GM18511 (cell line): ENCODE measurements around the gene CMIP.

ENCODE experiments used
- ATAC-seq: cut with Tn5 transposase; IDR thresholded peaks from one replicate; pipeline ENCODE4 v1.9.1; 2021; ENCODE audit warnings: mild to moderate bottlenecking, moderate library complexity; ENCODE audit not compliant: unreplicated experiment

CMIP gene

DNA sequence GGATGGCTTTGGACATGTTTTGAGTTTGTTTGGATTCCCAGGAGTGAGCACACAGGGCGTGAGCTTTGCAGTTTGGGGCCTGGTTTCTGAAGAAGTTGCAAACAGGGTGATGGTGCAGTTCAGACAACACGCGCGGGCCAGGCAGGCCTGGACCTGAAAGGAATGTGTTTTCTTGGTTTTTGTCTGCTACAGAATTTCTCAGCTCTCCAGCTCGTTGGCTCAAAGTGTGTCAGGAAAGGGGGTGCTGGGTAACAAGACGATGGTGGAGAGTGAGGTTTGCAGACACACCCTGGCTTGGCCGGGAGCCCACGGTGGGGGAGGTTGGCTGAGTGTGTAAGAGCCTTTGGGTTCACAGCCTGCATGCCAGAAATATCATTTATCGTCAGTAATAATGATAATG, 82.3 kb downstream of the CMIP start:
- no peak for ATAC-seq

DNA sequence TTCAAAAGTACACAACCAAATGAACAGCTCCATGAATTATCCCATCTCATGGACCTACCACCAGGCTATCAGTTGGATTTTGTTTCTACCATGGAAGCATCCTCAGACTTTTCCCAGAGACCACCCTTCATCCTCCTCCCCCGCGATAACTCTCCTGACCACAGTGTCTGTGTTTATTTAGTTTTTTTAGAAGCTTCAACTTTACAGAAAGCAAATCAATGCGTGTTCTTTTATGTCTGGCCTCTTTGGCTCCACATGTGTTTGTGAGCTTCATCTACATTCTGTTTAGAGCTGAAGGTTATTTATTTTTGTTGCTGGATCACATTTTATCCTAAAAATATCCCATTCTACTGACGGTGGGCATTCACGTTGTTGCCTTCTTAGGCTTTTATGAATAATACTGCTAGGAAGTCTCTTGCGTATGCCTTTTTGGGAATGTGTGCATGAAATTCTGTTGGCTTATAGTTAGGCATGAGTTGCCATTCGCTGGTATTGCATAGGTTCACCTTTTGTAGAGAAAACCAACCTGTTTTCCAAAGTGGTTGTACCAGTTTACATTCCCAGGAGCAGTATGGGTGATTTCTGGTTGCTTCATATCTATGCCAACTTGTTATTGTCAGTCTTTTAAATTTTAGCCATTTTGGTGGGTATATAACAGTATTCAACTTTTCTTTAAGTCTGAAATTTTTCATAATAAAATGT, 83.0 kb downstream of the CMIP start:
- no peak for ATAC-seq

GRCh38 chr16:81528256-81528655, 83.6 kb downstream of the CMIP start:
- no peak for ATAC-seq

DNA sequence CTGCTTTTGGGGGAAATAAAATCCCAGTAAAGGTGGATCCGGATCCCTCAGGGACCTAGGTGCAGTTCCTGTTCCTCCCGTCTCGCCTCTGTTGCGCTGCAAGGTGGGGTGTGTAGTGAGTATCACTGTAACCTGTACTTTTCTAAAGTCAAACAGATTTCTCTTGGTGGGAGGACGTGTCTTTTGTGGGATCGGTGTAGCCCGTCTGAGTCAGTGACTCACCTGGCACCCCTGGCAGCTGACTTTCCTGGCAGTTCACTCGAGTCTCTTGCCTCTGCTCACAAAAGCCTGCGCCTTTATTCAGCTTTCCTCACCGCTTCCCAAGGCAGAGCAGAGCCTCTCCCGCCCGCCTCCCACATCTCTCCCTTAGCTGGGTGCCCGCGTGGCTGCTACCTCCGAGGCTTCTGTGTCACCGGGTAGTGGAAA, 85.7 kb downstream of the CMIP start:
- no peak for ATAC-seq

GRCh38 chr16:81530814-81531213, 86.2 kb downstream of the CMIP start:
- ATAC-seq: no peak

DNA sequence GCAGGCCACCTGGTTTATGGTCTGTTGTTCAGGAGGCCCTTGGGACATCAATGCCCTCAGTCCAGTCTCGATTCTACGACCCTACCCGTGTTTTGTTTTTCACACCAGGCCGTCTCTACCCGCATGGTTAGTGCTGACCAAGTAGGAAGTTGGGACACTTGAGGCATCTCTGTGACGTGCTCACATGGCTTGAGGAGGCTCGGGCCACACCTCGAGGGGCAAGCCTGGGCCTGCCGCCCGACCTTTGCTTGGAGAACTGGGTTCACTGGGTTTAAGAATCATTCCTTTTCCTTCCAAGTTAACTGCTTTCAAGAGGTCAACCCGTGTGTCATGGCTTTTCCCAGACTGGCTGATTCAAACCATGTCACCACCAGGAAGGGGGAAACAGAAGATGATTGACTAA, 86.8 kb downstream of the CMIP start:
- no peak for ATAC-seq

- no peak for ATAC-seq
Measured at GRCh38 chr16:81532491-81533174, 88.0 kb downstream of the CMIP start.

GRCh38 chr16:81533175-81533507, 88.5 kb downstream of the CMIP start:
- no peak for ATAC-seq

GRCh38 chr16:81535679-81536360, 91.2 kb downstream of the CMIP start:
- no peak for ATAC-seq

- no peak for ATAC-seq
Measured at GRCh38 chr16:81536648-81537047, 92.0 kb downstream of the CMIP start.

DNA sequence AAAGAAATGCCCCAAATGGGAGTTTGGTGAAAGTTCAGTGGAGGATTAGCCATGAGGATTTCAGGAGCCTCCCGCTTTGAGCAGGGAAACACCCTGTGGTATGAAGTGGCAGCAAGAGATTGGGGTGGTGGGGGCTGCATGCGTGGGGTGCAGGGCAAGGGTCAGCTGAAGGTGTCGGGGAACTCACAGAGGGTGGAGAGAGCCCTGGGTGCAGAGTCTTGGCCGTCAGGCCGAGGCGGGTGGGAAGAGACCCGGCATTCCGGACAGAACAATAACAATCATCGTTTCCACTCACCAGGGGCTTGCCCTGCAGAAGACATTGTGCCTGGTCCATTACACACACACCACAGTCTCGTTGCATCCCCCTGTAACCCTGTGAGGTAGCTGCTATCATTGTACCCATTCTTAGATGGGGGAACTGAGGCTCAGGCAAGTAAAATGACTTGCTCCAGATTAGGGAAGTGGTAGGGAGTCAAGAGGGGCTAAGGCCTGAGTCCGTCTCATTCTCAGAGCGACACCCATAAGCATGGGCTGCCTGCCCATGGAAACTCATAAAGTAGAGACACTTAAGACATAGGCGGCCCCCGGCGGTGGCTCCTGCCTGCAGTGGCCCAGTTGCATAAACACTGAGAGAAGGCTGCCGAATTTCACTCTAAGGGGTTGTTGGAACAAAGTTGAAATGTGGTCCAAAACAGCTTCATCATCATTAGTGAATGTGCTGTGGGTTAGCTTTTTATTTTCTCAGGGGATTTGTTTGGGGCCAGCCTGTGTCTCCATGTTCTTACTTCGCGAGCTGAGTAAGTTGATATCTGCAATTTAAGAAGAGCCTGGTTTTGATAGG, 93.3 kb downstream of the CMIP start:
- no peak for ATAC-seq

- no peak for ATAC-seq
Measured at GRCh38 chr16:81539009-81539758, 94.6 kb downstream of the CMIP start.

DNA sequence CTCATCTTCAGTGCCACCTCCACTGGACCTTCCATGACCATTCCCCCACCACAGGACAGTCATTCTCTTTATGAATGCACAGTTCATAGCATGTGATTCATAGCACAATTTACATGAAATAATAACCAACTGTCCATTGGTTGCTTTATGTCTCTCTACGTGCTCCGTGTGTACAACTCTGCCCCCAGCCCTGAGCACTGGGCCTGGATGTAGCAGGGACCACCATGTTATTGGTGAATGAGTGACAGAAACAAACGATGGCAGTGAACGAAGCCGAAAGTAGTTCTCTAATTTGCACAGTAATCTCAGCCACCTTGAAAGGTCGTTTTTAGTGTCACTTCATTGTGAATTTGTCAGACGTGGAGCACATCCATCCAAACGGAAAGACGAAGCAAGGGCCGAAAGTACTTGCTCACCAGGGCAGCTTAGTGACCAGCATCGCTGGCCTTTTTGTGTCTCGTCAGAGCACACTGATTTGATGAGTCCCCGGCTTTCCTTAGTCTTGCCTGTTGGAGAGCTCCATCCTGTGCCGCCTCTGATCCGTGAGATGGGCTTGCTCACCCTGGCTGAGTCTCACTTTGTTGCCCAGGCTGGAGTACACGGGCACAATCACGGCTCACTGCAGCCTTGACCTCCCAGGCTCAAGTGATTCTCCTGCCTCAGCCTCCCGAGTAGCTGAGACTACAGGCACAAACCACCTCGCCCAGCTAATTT, 95.3 kb downstream of the CMIP start:
- no peak for ATAC-seq

DNA sequence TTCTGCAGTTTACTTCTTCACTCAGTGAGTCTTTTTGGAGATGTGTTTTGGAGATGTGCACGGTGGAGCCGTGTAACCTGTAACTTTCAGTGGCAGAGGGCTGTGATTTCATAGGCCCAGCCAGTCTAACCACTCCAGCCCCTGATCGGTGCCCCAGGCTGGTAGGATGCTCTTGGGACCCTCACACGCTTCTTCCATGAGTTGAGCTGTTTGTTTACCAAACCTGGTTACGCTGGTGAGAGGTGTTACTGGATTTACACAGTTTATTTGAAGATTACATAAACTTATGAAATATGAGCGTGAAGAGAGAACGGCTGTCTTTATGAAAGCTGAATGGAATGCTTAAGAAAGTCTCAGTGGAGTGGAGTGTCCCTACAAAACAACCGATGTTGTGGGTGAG, 96.7 kb downstream of the CMIP start:
- no peak for ATAC-seq

DNA sequence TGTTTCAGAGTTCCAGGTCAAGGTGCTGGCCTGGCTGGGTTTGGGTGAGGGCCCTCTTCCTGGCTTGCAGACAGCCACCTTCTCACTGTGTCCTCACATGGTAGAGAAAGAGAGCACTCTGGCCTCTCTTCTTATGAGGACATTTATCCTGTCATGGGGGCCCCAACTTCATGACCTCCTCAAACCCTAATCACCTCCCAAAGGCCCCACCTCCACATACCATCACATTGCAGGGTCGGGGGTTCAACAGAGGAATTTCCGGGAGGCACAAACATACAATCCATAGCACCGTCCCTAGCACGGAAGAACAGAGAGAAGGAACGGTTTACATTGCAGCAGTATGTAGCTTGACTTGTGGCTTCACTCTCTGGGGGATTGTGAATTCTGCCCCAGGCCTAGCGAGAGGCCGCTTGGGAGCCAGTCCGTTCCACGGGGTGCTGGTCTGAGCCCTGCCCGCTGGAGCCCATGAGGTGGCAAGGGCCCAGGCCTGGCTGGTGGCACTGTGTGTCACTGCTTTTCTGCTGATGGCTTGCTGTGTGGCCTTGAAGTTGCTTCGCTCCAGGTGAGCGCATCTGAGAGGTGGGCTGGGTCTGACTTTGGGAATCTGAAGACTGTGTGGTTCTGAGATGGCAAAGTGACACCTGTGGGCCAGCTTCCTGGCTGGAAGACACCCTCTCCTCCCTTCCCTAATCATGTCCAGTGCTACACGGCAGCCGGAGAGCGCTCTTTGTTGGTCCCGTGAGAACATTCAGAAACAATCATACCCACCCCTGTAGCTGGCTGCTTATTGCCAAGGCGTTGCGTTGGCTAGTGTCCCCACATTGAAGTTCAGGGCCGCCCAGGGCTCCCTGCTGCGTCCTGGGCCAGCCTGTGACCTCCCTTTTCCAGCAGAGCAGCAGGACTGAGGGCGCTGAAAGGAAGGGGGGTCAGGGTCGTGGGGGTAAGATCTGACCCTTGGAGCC, 98.3 kb downstream of the CMIP start:
- ATAC-seq: no peak

DNA sequence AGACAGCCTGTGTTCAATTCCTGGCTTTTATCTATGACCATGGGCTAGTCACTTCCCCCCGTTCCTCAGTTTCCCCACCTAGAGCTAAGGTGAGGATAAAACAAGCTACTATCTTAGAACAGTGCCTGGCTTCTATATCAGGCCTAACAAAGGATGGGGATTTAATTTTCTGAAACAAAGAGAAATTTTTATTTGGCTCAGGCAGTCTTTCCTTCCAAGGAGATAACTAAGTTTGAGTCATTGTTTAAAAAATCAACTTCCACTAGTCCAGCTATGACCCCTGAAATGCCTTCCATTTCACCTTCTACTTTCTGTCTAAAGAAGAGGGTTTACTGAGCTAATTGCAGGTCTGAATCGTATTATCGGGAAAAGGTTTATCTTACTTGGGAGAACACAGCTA, 99.0 kb downstream of the CMIP start:
- no peak for ATAC-seq

DNA sequence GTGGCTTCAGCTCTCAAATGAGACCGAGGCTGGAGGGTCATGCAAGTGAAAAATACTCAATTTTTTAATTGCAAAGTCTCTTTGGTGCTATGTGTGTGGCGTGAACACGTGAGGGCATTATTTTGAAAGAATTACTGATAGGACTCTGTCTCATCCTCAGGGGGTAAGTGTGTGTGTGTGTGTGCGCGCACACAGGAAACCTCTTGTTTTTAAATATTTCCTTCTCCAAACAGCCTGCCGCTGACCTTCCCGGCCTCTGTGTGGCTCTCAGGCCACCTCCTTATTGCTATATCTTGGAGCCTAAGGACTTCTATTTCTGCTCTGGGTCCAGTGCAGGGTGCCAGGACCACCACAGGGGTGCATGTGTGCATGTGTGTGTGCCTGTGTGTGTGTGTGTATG, 99.7 kb downstream of the CMIP start:
- ATAC-seq: no peak

DNA sequence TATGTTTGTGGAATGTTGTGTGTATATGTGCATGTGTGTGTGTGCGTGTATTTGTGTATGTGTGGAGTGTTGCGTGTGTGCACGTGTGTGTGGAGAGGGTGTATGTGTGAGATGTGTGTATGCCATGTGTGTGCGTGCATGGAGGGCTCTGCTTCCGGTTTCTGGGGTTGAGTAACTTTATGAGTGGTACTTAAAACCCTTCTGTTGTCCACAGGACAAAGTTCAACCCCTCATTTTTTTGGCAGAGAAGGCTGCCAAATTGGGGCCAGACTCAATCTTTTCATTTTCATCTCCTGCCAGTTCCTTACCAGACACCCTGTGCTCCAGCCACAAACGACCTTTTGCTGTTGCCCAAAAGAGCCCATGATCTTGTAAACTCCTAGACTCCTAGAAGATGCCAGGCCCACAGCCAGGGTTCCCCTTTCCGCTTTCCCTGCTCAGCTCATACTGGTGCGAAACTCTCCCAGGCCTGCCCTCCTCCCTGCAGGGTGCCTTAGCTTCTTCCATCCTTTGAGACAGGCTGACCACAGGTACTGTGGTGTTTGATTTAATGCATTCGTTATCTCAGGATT, 100.2 kb downstream of the CMIP start:
- no peak for ATAC-seq
